Central memory CD4-positive, alpha-beta T cell (primary cell): ENCODE data around the gene GALNT5.
"Not testable (repeated sequence)": the region's sequence is repeated elsewhere in the genome, so short reads cannot be mapped to it uniquely, and the experiment has no call there.

Experiments used
- DNase-seq: peaks from one replicate; pipeline ENCODE4 v3.0.0; 2022

Gene GALNT5

DNA sequence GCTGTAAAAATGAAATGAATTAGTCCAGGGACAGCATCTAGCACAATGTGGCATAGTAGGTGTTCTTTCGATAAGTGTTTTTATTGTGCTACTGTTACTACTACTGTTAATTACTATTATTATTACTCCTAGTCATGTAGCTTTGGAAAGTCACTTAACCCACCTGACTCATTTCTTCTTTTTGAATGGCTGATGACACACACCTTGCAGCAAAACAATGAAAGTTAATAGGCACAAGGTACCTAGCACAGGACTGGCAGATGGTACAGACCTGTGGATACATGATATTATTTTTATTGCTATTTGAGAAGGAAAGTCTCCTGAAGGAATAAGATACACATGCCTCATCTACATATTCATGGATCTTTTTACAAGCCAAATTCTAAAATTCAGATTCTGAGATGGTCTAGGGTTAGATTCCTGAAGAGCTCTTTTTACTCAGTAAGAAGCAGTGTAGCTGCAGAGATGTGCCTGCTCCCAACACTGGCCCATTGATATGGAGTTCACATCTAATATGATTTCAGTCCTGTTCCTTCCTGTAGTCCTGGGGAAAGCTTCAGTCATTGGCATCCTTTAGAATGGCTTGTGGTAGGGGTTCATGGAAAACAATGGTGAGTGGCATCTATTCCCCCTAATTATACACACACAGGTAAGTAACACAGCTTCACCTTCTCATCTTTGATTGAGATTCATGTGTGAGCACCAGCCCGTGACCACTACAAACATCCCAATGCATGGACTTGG is 76.0 kb downstream of the GALNT5 start:
- no peak for DNase-seq

DNA sequence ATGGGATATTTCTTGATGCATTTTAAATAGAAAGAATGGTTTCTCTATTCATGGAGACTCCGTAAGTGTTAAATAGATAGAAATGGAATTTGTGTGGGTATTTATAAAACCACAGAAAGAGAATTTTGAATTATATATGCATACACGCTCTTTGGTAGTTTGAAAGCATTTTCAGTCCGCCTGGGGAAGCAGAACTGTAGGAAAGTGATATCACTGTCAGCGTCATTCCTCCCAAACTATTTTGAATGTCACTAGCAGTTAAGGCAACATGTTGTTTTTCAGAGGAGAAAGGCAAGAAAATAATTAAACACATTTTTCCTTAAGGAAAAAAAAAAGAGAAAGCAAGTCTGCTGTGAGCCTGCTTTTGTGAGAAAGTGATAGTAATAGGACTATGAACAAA is 76.8 kb downstream of the GALNT5 start:
- DNase-seq = no peak

GRCh38 chr2:157334797-157335196 is 77.3 kb downstream of the GALNT5 start:
- DNase-seq = no peak

GRCh38 chr2:157336137-157337010 is 78.9 kb downstream of the GALNT5 start:
- peak; percentile 40 for DNase-seq

GRCh38 chr2:157337978-157338377 is 80.5 kb downstream of the GALNT5 start:
- DNase-seq = no peak

DNA sequence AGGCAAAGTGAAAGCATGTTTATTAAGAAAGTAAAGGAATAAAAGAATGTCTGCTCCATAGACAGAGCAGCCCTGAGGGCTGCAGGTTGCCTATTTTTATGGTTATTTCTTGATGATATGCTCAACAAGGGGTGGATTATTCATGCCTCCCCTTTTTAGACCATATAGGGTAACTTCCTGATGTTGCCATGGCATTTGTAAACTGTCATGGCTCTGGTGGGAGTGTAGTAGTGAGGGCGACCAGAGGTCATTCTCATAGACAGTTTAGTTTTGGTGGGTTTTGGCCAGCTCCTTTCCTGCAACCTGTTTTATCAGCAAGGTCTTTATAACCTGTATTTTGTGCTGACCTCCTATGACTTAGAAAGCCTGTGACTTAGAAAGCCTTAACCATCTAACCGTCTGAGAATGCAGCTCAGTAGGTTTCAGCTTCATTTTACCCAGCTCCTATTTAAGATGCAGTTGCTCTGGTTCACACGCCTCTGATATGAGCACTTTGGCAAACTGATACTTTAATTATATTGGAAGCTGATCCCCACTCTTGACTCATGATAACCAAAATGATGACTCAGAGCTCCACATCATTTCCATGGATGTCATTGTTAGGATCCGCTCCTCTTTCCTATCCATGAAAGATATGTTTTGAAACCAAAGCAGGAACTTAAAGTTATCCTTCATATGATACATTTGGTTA is 82.6 kb downstream of the GALNT5 start:
- DNase-seq = no peak

- DNase-seq = not testable (repeated sequence)
Observed at GRCh38 chr2:157341381-157341780, 83.9 kb downstream of the GALNT5 start.

GRCh38 chr2:157345647-157346389 is 88.3 kb downstream of the GALNT5 start:
- DNase-seq = no peak

DNA sequence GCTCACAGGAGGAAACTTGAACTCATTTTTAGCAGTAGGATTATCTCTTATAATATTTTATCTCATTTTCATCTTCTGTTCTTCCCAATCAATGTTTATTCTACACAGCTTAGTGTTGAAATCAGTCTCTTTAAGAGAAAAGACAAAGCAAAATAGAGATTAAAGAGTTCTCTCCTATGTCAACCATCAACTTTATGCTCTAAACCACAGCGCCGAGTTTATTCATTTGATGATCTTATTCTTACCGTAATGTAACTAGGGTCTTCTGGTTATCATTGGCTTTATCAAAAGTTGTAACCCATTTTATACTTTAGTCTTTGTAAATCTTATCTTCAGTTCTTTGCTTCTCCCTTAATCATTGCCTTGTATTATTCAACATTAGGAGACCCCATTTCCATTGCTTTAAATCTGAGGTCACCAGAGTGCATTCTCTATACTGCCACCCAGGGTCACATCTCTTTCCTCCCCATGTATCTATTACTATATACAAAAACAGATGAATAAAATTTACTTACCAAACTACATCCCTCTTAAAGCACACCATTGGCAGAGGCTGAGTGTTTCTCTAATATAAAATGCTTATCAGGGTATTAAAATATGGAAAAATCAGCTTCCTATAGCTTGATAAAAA is 90.9 kb downstream of the GALNT5 start:
- DNase-seq = no peak

DNA sequence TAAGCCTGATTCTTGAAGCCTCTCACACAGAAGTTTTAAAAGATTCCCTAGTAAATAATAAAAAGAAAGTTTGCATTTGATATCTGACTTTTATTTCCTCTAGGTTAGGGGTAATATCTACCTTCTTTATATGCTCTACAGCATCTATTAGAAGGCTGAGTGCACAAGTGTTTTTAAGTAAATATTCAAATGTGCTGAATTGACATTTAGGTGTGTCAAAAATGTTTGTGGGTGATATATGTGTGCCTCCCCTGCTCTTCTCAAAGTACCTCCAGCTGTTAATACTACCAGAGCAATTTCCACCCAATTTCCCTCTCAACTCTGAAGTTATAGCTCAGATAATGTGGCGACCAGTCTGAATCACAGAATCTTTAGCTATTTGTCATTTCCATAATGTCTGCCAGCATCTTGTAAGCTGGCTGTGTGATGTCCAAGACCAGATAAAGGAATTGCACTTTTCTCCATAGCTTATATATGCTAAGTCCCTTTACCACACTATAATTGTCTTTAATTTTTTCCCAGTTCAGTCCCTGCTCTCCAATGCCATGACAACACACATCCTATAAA is 92.5 kb downstream of the GALNT5 start:
- DNase-seq = no peak

- DNase-seq = no peak
Observed at GRCh38 chr2:157355618-157356017, 98.1 kb downstream of the GALNT5 start.

- no peak for DNase-seq
Observed at GRCh38 chr2:157359628-157360027, 102.1 kb downstream of the GALNT5 start.

GRCh38 chr2:157361526-157361925 is 104.0 kb downstream of the GALNT5 start:
- no peak for DNase-seq

DNA sequence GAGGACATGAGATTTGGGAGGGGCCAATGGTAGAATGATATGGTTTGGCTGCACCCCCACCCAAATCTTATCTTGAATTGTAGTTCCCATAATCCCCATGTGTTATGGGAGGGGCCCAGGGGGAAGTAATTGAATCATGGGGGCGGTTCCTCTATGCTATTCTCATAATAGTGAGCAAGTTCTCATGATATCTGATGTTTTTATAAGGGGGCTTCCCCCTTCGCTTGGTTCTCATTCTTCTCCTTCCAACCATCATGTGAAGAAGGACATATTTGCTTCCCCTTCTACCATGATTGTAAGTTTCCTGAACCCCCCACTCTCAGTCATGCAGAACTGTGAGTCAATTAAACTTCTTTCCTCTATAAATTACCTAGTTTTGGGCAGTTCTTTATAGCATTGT is 105.1 kb downstream of the GALNT5 start:
- no peak for DNase-seq

DNA sequence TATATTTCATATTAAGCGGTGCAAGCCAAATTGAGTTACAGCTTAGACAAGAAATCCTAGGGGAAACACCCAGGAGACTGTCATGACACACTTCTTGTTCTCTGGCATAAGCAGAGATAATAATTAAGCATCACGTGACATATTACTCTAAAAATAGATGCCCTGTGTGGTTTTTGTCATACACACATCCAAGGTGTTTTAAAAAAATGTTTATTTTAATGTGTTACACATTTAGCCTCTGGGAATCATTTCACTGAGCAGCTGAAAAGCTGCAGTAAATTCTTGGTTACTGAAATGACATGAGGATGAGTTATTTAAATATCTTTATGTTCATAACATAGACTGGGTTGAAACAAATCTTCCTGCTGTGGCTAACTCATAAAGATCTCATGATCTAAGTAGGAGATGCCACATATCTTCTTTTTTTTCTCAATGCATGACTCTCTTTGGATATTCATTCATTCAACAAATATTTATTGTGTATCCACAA is 106.2 kb downstream of the GALNT5 start:
- DNase-seq = no peak
